Cardiac muscle cell (in vitro differentiated cells and primary cell): ENCODE data around the gene SUMO1. TPM values are rescaled to one million over a fixed set of nuclear protein-coding genes. Genes with fewer than 3 reads are reported as not detected.

Source experiments
- DNase-seq, 2 donors: peaks; one replicate each; pipeline versions ENCODE4 v3.0.0 to v3.0.0-alpha.2; 2010 to 2017; ENCODE audit warnings: low read depth in 1 of 2, low spot score in 1 of 2
- H3K27ac ChIP-seq: fragments of 200-600 bp; sonication (generic); 2 replicates; pipeline ENCODE4 v1.5.1; 2016
- H3K27me3 ChIP-seq: fragments of 200-600 bp; sonication (generic); 2 replicates; pipeline ENCODE4 v1.6.0; 2016; ENCODE audit warnings: control low read depth
- H3K36me3 ChIP-seq: fragments of 200-600 bp; sonication (generic); 2 replicates; pipeline ENCODE4 v1.5.1; 2016; ENCODE audit warnings: control low read depth
- H3K4me1 ChIP-seq: fragments of 200-600 bp; sonication (generic); 2 replicates; pipeline ENCODE4 v1.8.1; 2017; ENCODE audit warnings: low read depth, mild to moderate bottlenecking, mixed run types
- H3K4me3 ChIP-seq: fragments of 200-600 bp; sonication (generic); 2 replicates; pipeline ENCODE4 v1.5.1; 2016; ENCODE audit warnings: mild to moderate bottlenecking
- H3K9me3 ChIP-seq: fragments of 200-600 bp; sonication (generic); 2 replicates; pipeline ENCODE4 v1.5.1; 2017; ENCODE audit warnings: low read depth, mild to moderate bottlenecking, control low read depth
- CTCF ChIP-seq: IDR thresholded peaks from 2 replicates; pipeline ENCODE4 v1.5.1; 2012; ENCODE audit warnings: low read depth, mild to moderate bottlenecking, low read length
- polyA plus RNA-seq: library from polyadenylated mRNA; unstranded; fragments of >200 nt; fragmentation: Nextera tagmentation; extraction: Ambion mirVana; gene quantifications from 2 replicates; pipeline ENCODE4 v1.2.1, GENCODE V29; 2016
- total RNA-seq: library from RNA; depleted of rRNA; stranded (reverse); fragments of >200 nt; gene quantifications from 2 replicates; pipeline ENCODE4 v1.2.3, GENCODE V29; 2016

Gene SUMO1
- total and polyA plus RNA-seq, 2 experiments from 2014 or later = 80.9 to 217 TPM

- no peaks in the 10 kb centered on the region for H3K27me3 ChIP-seq
- TF ChIP-seq CTCF = no peak
- peak overlapping the region; percentile 29 for H3K27ac ChIP-seq
- DNase-seq = peak; percentile 27 to 38
- peaks cover 8% of the 10 kb centered on the region for H3K4me1 ChIP-seq
- no peaks in the 10 kb centered on the region for H3K9me3 ChIP-seq
- no peak overlapping the region for H3K4me3 ChIP-seq
- no peaks in the 10 kb centered on the region for H3K36me3 ChIP-seq
Observed at GRCh38 chr2:202161151-202161835, 77.1 kb downstream of the SUMO1 start.

GRCh38 chr2:202158796-202159195 is 79.6 kb downstream of the SUMO1 start:
- DNase-seq = peak in 1 of 2 donors; percentile 55
- peak; percentile 50 for TF ChIP-seq CTCF

GRCh38 chr2:202157211-202157990 is 81.0 kb downstream of the SUMO1 start:
- H3K36me3 ChIP-seq = no peaks in the 10 kb centered on the region
- H3K27ac ChIP-seq = no peak overlapping the region
- no peaks in the 10 kb centered on the region for H3K27me3 ChIP-seq
- no peak for DNase-seq
- H3K4me1 ChIP-seq = peaks cover 8% of the 10 kb centered on the region
- H3K9me3 ChIP-seq = no peaks in the 10 kb centered on the region
- no peak for TF ChIP-seq CTCF
- no peak overlapping the region for H3K4me3 ChIP-seq

More at GRCh38 chr2:202158796-202159195, 79.6 kb downstream of the SUMO1 start:
- H3K27ac ChIP-seq = no peak overlapping the region
- H3K36me3 ChIP-seq = no peaks in the 10 kb centered on the region
- H3K4me3 ChIP-seq = no peak overlapping the region
- peaks cover 8% of the 10 kb centered on the region for H3K4me1 ChIP-seq
- no peaks in the 10 kb centered on the region for H3K9me3 ChIP-seq
- no peaks in the 10 kb centered on the region for H3K27me3 ChIP-seq

Other genes with a start within 250 kb of the SUMO1 start
- gene FZD7, start 204.7 kb downstream of the SUMO1 start, total RNA-seq = 21.4 and 21.8 TPM in 2 replicates
- 9.4 and 13.4 TPM in 2 replicates for gene FZD7, start 204.7 kb downstream of the SUMO1 start, polyA plus RNA-seq
- gene KIAA2012, start 165.3 kb downstream of the SUMO1 start, total RNA-seq = 0.21 TPM in 1 of 2 replicates, not detected in the other
- gene KIAA2012, start 165.3 kb downstream of the SUMO1 start, polyA plus RNA-seq = 0.05 and 0.24 TPM in 2 replicates
- gene NOP58, start 27.2 kb upstream of the SUMO1 start, total RNA-seq = 48.7 and 75.0 TPM in 2 replicates
- gene NOP58, start 27.2 kb upstream of the SUMO1 start, polyA plus RNA-seq = 66.3 and 72.8 TPM in 2 replicates
- 15.0 and 24.9 TPM in 2 replicates for gene BMPR2, start 137.7 kb upstream of the SUMO1 start, total RNA-seq
- gene BMPR2, start 137.7 kb upstream of the SUMO1 start, polyA plus RNA-seq = 12.7 and 17.8 TPM in 2 replicates